Putamen (tissue), 1 donor: Measurements from ENCODE around the gene RMDN2.
"Not testable (repeated sequence)": the region's sequence is repeated elsewhere in the genome, so short reads cannot be mapped to it uniquely, and the experiment has no call there.

Experiments used
- DNase-seq: peaks from one replicate; pipeline ENCODE4 v3.0.0-alpha.2; 2016; ENCODE audit warnings: low spot score

Gene RMDN2

GRCh38 chr2:37898448-37898847 lies 26.6 kb upstream of the RMDN2 start:
- no peak for DNase-seq

DNA sequence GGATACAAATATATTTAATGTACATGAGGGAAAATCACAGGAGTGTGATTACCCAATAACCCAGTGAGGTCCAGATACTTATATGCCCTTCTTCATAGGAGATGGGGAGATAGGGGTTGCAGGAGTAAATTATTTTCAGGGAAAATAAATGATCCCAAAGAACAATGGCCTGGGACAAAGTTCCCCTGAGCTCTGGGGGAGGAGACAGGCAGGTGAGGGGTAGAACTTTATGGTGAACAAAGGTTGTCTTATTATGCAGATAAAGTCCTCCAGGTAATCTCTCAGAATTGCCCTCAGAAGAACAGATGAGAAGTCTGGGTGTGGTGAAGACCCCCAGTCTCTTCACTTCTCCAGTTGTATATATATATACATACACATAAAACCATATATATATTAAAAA lies 22.1 kb upstream of the RMDN2 start:
- no peak for DNase-seq

DNA sequence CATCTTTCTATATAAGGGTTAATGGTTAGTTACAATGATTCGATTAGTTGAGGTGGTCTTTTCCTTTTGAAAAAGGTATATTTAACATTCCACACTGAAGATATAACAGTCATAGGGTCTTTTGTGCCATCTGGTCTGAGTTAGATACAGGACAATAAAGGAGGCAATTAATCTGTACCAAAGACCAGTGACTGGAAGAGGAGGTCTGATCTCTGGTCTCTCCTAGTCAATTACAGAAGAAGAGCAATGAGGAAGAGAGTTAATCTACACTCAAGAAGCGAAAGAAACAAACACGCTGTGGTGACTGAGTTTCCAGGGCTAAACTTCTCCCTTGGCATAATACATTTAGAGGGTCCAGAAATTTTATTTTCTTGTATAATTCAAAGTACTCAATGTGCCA lies 20.7 kb upstream of the RMDN2 start:
- no peak for DNase-seq

DNA sequence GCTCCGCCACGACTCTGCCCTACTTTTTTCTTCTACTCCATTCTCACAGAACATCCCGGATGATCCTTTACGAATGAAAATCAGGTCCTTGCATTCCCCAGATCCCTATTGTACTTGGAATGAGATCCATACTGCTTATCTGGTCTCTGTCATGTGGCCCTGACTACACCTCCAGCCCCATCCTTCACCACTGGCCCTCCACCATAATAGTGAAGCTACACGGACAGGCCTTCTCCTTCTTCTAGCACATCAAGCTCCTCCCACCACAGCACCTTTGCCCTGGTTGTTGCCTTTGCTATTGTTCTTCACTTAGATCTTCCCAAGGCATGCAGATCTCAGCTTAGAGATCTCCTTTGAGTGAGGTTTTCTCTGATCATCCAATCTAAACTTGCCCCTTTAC lies 20.1 kb upstream of the RMDN2 start:
- DNase-seq: no peak

- DNase-seq: no peak
Measured at GRCh38 chr2:37906131-37906530, 19.0 kb upstream of the RMDN2 start.

DNA sequence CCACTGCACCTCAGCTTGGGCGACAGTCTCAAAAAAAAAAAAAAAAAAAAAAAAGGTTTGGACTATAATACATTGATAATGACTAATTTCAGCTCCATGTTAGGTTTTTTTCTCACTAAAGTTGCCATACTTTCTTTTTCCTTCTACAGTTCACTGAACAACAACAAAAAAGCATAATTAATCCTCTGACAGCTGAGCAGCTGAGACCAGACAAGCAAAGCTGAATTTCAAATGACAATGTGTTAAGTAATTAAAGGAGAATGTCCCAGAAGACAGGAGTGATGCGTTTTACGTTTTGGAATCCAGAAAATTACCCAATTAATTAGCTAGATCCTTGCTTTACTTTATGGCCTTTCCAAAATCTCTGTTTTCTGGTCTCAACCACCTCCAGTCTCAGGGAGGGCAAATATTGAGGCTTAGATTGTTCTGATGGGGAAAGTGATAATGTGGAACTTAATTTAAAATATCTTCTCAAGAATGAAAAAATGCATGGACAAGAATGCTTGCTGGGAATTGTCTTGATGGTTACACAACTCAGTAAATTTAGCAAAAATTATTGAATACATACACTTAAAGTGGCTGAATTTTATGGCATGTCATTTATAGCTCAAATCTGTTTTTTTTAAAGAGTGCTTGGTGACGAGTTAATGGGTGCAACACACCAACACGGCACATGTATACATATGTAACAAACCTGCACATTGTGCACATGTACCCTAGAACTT lies 17.4 kb upstream of the RMDN2 start:
- no peak for DNase-seq

- DNase-seq: no peak
Measured at GRCh38 chr2:37911296-37911873, 13.7 kb upstream of the RMDN2 start.

GRCh38 chr2:37912056-37912455 lies 13.0 kb upstream of the RMDN2 start:
- DNase-seq: no peak

GRCh38 chr2:37912616-37913015 lies 12.5 kb upstream of the RMDN2 start:
- no peak for DNase-seq

DNA sequence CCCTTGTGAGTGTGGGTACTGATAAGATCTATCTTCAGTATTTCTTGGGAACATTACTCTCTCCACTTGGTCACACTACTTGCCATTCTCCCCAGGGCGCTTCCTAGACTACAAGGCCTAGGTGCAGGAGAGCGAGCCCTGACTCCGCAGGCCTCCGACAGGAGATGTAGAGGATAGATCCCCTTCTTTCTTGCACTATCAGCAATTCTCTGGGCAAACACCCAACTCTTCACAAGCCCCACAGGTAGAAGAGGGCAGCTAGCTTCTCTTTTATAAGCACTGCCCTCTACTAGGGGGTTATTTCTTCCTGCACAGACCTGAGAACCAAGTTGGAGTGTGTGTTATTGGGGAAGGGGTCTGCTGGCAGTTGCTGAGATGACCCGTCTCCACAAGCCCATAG lies 10.7 kb upstream of the RMDN2 start:
- DNase-seq: no peak

DNA sequence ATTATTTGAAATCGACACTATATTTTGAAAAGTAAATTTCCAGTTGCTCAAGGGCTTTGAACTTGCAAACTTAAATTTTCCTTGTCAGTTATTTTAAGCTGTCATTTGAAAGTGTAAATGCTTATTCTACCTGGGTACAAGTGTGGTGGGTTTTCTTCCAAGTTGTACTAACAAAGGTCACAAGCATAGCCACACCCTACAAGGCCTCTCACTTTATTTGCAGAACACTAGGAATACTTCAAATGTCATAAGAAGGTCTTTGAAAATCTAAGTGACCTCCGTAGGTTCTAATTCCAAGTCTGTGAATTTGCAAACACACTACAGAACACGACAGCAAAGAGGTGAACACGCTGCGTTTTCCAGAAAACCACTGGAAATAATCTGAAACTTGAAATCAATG lies 9.3 kb upstream of the RMDN2 start:
- DNase-seq: no peak

GRCh38 chr2:37916512-37917082 lies 8.5 kb upstream of the RMDN2 start:
- DNase-seq: no peak

- DNase-seq: no peak
Measured at GRCh38 chr2:37917281-37918228, 7.5 kb upstream of the RMDN2 start.

- no peak for DNase-seq
Measured at GRCh38 chr2:37918742-37919186, 6.3 kb upstream of the RMDN2 start.

DNA sequence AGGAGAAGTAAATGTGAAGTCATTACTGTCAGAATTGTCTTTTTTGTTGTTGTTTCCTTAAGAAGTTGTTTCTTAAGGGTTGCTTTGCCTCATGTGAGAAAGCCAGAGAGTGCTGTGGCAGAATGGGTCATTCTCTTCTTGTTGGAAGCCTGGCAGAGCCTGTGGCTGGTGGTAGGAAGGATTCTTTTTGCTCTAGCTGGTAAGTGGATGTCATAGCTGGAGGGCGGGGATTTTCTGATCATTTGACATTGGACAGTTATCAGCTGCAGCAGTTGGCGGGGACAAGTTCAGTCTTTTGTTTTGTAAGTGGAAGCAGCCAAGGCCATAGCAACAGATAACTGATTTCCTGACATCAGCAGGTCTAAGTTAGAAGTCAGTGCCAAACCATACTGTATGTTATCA lies 5.5 kb upstream of the RMDN2 start:
- no peak for DNase-seq

DNA sequence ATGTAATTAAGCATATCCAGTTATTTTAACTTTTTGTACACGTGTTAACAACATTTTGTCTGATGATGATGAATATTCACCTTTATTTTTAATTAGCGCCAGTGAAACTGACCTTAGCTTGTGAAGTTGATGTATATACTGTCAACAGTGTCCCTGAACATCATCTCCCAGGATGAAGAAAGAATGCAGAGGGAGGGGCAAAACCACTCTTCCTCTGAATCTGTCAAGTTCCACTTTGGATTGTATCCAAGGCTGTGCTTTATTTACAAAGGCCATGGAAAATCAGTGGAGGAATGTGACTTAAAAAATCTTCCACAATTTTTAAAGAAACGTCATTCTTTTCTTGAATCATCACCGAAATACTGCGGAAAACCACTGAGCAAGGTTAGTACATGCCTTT lies 4.5 kb upstream of the RMDN2 start:
- DNase-seq: no peak

DNA sequence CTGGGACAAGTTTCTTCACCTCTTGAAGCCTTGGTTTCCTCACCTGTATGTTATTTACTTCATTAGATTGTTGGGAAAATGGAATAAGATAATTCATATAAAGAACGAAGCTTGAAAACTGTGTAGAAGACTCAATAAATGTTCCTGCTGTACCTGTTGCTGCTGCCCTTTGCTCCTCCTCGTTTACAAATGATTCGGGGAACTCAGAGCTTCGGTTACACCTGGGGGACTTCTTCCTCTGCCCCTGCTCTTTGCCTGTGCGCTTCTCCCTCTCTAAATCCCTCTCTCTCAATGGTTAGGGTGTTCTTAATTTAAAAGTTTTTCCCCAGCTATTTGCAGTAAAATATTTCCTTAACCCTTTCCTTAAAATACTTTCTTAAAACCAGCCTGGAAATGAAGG lies 3.3 kb upstream of the RMDN2 start:
- DNase-seq: no peak

DNA sequence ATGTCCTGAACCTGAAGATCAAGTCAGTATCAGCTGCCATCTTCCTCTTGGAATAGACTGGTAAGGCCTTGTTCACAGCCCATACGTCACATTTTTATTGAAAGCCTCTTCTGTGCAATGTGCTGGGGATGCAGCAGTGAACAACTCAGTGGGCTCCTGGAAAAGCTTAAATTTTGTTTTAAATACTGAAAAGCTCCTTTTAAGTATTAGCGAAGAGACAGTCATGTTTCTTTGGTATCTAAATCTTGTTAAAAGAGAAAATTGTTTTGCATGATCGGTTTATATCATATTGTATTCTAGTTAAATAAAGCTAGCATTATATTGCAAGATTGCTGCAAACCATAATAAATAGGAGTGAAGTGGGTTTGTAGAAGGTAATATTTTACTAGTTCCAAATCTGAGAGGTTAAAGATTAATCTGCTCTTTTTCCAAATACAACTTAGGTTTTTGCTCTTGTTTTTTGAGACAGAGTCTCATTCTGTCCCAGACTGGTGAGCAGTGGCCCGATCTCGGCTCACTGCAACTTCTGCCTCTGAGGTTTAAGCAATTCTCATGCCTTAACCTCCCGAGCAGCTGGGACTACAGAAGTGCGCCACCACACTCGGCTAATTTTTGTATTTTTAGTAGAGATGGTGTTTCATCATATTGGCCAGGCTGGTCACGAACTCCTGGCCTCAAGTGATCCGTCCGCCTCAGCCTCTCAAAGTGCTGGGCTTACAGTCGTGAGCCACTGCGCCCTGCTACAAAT lies 1.6 kb upstream of the RMDN2 start:
- DNase-seq: no peak

- no peak for DNase-seq
Measured at GRCh38 chr2:37926635-37927034, 1.5 kb downstream of the RMDN2 start.

DNA sequence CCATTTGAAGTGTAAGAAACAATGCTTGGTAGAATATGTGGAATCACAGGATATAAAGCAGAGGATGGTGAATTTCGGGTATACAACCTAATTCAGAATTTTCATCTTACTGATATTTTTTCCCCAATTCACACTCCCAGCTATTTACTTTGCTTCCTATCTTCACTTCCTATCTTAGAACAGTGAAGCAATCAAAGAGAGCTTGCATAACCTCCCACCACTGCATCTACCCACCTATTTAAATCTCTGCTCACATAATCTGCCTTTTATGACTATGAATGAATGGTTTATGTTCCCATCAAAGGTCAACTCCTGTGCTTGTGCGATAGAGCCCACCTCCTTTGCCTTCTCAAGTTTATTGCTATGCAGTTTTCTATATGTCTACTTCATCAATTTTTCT lies 3.3 kb downstream of the RMDN2 start:
- DNase-seq: peak; percentile 43

DNA sequence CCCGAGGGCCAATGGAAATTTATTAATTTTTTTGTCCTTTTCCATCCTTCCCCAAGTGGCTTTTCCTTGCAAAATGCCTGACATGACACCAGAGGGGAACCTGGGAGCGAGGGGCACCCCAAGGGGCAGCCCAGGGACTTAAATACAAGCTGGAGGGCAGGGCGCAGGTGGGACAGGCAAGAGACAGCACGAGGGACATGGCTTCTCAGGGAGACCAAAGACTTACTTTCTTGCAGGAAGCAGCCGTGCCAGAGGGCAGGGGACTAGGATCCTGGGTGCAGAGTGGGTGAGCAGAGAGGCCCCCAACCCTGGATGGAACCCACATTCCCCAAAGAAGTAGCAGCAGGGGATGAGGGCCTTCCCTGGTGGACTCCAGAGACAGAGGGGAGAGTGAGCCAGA lies 5.3 kb downstream of the RMDN2 start:
- DNase-seq: not testable (repeated sequence)

DNA sequence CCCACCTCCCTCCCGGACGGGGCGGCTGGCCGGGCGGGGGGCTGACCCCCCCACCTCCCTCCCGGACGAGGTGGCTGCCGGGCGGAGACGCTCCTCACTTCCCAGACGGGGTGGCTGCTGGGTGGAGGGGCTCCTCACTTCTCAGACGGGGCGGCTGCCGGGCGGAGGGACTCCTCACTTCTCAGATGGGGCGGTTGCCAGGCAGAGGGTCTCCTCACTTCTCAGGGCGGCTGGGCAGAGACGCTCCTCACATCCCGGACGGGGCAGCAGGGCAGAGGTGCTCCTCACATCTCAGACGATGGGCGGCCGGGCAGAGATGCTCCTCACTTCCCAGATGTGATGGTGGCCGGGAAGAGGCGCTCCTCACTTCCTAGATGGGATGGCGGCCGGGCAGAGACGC lies 7.8 kb downstream of the RMDN2 start:
- DNase-seq: not testable (repeated sequence)
